DMS114 treated with DMSO at 0.1 percent for 48 hours (cell line): ENCODE data around the gene FOXA3.

Experiments used
- DNase-seq: peaks from one replicate; lab custom pipeline; 2025; ENCODE audit not compliant: unreplicated experiment; lab: John Stamatoyannopoulos, UW

FOXA3 gene

GRCh38 chr19:45917421-45918091 is 53.4 kb downstream of the FOXA3 start:
- no peak for DNase-seq

- DNase-seq: no peak
These were observed 54.6 kb downstream of the FOXA3 start for GRCh38 chr19:45918721-45919120.

- DNase-seq: no peak
These were observed 55.6 kb downstream of the FOXA3 start for GRCh38 chr19:45919678-45920077.

- no peak for DNase-seq
These were observed 56.3 kb downstream of the FOXA3 start for GRCh38 chr19:45920458-45920857.

GRCh38 chr19:45922281-45922680 is 58.2 kb downstream of the FOXA3 start:
- DNase-seq: no peak
